HL-60 (cell line): Measurements from ENCODE around the gene ART5.

Experiments used
- GABPA ChIP-seq: IDR thresholded peaks from 2 replicates; pipeline ENCODE4 v1.6.1; 2012; ENCODE audit warnings: low read depth
- POLR2AphosphoS5 ChIP-seq: IDR thresholded peaks from 2 replicates; pipeline ENCODE4 v1.6.1; 2012; ENCODE audit warnings: low read depth
- SPI1 ChIP-seq: IDR thresholded peaks from 2 replicates; pipeline ENCODE4 v1.6.1; 2012; ENCODE audit warnings: low read depth, mild to moderate bottlenecking, borderline replicate concordance
- TF ChIP-seq, protein P1 (sequence below): IDR thresholded peaks from one replicate; pipeline ENCODE4 v1.5.1; 2011; ENCODE audit warnings: low read length, control low read depth, inconsistent platforms; ENCODE audit not compliant: insufficient read depth
- TF ChIP-seq, protein P2 (sequence below): IDR thresholded peaks from 2 replicates; pipeline ENCODE4 v1.6.1; 2012; ENCODE audit warnings: low read depth; ENCODE audit not compliant: insufficient replicate concordance

DNA sequence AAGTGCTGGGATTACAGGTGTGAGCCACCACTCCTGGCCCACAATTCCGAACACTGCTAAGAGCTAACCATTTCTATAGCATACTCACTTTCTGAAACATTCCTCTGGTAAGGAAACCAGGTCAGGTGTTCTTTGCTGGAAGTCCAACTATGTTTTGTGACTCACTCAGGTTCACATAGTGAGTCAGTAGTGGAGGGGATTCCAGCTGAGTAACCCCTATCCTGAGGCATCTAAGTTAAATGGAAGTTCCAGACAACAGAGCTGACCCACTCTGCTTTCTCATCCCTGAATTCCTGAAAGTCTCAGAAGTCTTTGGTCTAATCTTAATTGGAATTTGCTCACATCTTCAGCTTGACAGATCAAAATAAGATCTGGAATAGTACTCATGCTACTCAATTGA, 32.4 kb upstream of the ART5 start:
- TF ChIP-seq, protein P1, sequence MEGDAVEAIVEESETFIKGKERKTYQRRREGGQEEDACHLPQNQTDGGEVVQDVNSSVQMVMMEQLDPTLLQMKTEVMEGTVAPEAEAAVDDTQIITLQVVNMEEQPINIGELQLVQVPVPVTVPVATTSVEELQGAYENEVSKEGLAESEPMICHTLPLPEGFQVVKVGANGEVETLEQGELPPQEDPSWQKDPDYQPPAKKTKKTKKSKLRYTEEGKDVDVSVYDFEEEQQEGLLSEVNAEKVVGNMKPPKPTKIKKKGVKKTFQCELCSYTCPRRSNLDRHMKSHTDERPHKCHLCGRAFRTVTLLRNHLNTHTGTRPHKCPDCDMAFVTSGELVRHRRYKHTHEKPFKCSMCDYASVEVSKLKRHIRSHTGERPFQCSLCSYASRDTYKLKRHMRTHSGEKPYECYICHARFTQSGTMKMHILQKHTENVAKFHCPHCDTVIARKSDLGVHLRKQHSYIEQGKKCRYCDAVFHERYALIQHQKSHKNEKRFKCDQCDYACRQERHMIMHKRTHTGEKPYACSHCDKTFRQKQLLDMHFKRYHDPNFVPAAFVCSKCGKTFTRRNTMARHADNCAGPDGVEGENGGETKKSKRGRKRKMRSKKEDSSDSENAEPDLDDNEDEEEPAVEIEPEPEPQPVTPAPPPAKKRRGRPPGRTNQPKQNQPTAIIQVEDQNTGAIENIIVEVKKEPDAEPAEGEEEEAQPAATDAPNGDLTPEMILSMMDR: no peak
- TF ChIP-seq POLR2AphosphoS5 (no peak), SPI1 (no peak), GABPA (no peak)
- TF ChIP-seq, protein P2, sequence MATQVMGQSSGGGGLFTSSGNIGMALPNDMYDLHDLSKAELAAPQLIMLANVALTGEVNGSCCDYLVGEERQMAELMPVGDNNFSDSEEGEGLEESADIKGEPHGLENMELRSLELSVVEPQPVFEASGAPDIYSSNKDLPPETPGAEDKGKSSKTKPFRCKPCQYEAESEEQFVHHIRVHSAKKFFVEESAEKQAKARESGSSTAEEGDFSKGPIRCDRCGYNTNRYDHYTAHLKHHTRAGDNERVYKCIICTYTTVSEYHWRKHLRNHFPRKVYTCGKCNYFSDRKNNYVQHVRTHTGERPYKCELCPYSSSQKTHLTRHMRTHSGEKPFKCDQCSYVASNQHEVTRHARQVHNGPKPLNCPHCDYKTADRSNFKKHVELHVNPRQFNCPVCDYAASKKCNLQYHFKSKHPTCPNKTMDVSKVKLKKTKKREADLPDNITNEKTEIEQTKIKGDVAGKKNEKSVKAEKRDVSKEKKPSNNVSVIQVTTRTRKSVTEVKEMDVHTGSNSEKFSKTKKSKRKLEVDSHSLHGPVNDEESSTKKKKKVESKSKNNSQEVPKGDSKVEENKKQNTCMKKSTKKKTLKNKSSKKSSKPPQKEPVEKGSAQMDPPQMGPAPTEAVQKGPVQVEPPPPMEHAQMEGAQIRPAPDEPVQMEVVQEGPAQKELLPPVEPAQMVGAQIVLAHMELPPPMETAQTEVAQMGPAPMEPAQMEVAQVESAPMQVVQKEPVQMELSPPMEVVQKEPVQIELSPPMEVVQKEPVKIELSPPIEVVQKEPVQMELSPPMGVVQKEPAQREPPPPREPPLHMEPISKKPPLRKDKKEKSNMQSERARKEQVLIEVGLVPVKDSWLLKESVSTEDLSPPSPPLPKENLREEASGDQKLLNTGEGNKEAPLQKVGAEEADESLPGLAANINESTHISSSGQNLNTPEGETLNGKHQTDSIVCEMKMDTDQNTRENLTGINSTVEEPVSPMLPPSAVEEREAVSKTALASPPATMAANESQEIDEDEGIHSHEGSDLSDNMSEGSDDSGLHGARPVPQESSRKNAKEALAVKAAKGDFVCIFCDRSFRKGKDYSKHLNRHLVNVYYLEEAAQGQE: no peak
